Peyer's patch (tissue), 4 donors: Measurements from ENCODE around the gene PSEN1.

Experiments
- CTCF ChIP-seq, 6 experiments: fragments of 450-650 bp in 4 of 6; fragments of 200-600 bp in 2 of 6; sonication (generic) in 1 of 6; IDR thresholded peaks; one replicate each; pipeline ENCODE4 v1.5.1; 2017 to 2019; ENCODE audit warnings: antibody characterized with exemption in 6 of 6, mild to moderate bottlenecking in 3 of 6, moderate library complexity in 1 of 6
- POLR2A ChIP-seq, 2 donors: fragments of 450-650 bp; IDR thresholded peaks; one replicate each; pipeline ENCODE4 v1.5.1; 2017; ENCODE audit warnings: antibody characterized with exemption in 2 of 2, mild to moderate bottlenecking in 2 of 2, moderate library complexity in 2 of 2

- no peak for TF ChIP-seq CTCF (IDR thresholded peaks at IDR 0.05)
- no peak for TF ChIP-seq POLR2A (IDR thresholded peaks at IDR 0.05)
Measured at GRCh38 chr14:73232984-73233383, 96.7 kb downstream of the PSEN1 start.
